Small intestine (tissue), 7 donors: ENCODE measurements around the gene HES1. TPM values are rescaled to one million over a fixed set of nuclear protein-coding genes. Genes with fewer than 3 reads are reported as not detected.
A peak's percentile ranks its signal among the peaks of the same experiment; 100 is the strongest.
"Not testable (repeated sequence)": the region's sequence is repeated elsewhere in the genome, so short reads cannot be mapped to it uniquely, and the experiment has no call there.

Source experiments
- DNase-seq, 2 donors: peaks; one replicate each; pipeline versions ENCODE4 v3.0.0 to v3.0.0-alpha.2; 2013
- FAIRE-seq: peaks from 2 replicates; lab custom pipeline; 2012; peaks lifted over from hg19 to GRCh38; lab: Jason Lieb, UNC
- H3K27ac ChIP-seq, 3 donors: one replicate each; pipeline ENCODE4 v1.5.1; 2013; ENCODE audit warnings: low read length in 2 of 3, mild to moderate bottlenecking in 2 of 3, control low read depth in 1 of 3, inconsistent platforms in 1 of 3, low read depth in 1 of 3, moderate library complexity in 1 of 3
- H3K27me3 ChIP-seq, 3 donors: one replicate each; pipeline ENCODE4 v1.6.1; 2013; ENCODE audit warnings: low read length in 3 of 3, inconsistent platforms in 1 of 3; ENCODE audit not compliant: control insufficient read depth in 3 of 3, insufficient read depth in 3 of 3
- H3K36me3 ChIP-seq, 3 donors: one replicate each; pipeline ENCODE4 v1.6.1; 2013; ENCODE audit warnings: low read length in 3 of 3, inconsistent platforms in 1 of 3, low read depth in 1 of 3, mild to moderate bottlenecking in 1 of 3, moderate library complexity in 1 of 3; ENCODE audit not compliant: control insufficient read depth in 3 of 3, insufficient read depth in 2 of 3
- H3K4me1 ChIP-seq, 3 donors: one replicate each; pipeline ENCODE4 v1.6.1; 2013; ENCODE audit warnings: low read length in 2 of 3, inconsistent platforms in 1 of 3, low read depth in 1 of 3, mild to moderate bottlenecking in 1 of 3, moderate library complexity in 1 of 3; ENCODE audit not compliant: control insufficient read depth in 3 of 3, insufficient read depth in 2 of 3
- H3K4me3 ChIP-seq, 3 donors: one replicate each; pipeline ENCODE4 v1.5.1; 2013; ENCODE audit warnings: low read length in 3 of 3, control low read depth in 1 of 3, inconsistent platforms in 1 of 3, low read depth in 1 of 3, mild to moderate bottlenecking in 1 of 3, moderate library complexity in 1 of 3
- H3K9me3 ChIP-seq, 2 donors: one replicate each; pipeline ENCODE4 v1.6.1; 2013; ENCODE audit warnings: low read depth in 1 of 2, low read length in 1 of 2; ENCODE audit not compliant: control insufficient read depth in 2 of 2, insufficient read depth in 1 of 2
- WGBS, 3 donors: extraction: QIAGEN DNeasy Blood & Tissue Kit; methylation state at CpG; one replicate each; pipeline ENCODE4 v1.1.7; 2013; 5-methylcytosine and 5-hydroxymethylcytosine counted together
- polyA plus RNA-seq, 4 donors: library from polyadenylated mRNA; stranded (reverse) in 3 of 4; unstranded in 1 of 4; fragments of 200-250 nt in 3 of 4; fragments of 120-200 nt in 1 of 4; gene quantifications; one replicate each; pipeline versions ENCODE4 v1.2.1 to v1.2.3, GENCODE V29; 2013
- donor health status: healthy with polysubstance abuse.
- donor health status: control.
- donor health status: control.
- donor health status: Bipolar disorder and iron deficiency.
- donor health status: healthy.

The HES1 gene
- polyA plus RNA-seq, 4 donors = 12.3 to 53.5 (median 27.5) TPM

DNA sequence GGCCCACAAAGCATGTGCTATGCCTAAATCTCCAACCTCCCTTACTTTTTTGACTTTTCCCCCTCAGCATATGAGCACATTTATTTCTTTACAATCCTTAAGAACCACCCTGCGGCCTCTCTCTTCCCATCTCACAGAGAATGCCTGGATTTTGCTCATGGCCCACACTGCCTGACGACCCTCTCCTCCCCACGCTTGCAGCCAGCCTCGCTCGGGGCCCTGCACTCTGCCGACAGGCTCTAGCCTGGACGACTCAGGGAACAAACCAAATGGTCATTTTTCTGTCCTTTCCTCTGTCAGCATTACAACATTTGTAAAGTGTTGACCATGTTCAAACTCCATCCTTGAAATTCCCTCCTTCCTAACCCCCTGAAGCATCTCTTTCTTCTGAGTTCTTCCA lies 11.7 kb downstream of the HES1 start:
- H3K27ac ChIP-seq = no peak overlapping the region
- DNase-seq = no peak
- 94 to 96% (median 94%) methylated on average over 7 of the region's 7 CpGs for WGBS, 3 donors
- H3K36me3 ChIP-seq = no peaks in the 10 kb centered on the region
- no peaks in the 10 kb centered on the region for H3K9me3 ChIP-seq
- no peaks in the 10 kb centered on the region for H3K27me3 ChIP-seq
- H3K4me1 ChIP-seq = peaks cover 0 to 2% (median 0%) of the 10 kb centered on the region in 3 donors
- no peak overlapping the region for H3K4me3 ChIP-seq
- FAIRE-seq = no peak

GRCh38 chr3:194148383-194148782 lies 12.4 kb downstream of the HES1 start:
- H3K27me3 ChIP-seq = no peaks in the 10 kb centered on the region
- no peak overlapping the region for H3K27ac ChIP-seq
- WGBS, 3 donors = 43 to 54% (median 54%) methylated on average over 7 of the region's 7 CpGs
- H3K9me3 ChIP-seq = no peaks in the 10 kb centered on the region
- FAIRE-seq (no peak), DNase-seq (no peak)
- H3K36me3 ChIP-seq = no peaks in the 10 kb centered on the region
- H3K4me3 ChIP-seq = no peak overlapping the region
- no peaks in the 10 kb centered on the region for H3K4me1 ChIP-seq

GRCh38 chr3:194150252-194150934 lies 14.4 kb downstream of the HES1 start:
- Histone ChIP-seq H3K27ac (no peak overlapping the region), H3K36me3 (no peaks in the 10 kb centered on the region), H3K27me3 (no peaks in the 10 kb centered on the region), H3K4me1 (no peaks in the 10 kb centered on the region), H3K4me3 (no peak overlapping the region), H3K9me3 (peaks cover 0 to 12% of the 10 kb centered on the region in 2 donors)
- WGBS, 3 donors = 35 to 67% (median 39%) methylated on average over 8 of the region's 8 CpGs
- no peak for FAIRE-seq
- DNase-seq = peak; percentile 26 to 83

- FAIRE-seq, H3K4me3 ChIP-seq, H3K4me1 ChIP-seq, H3K27me3 ChIP-seq, H3K36me3 ChIP-seq, H3K27ac ChIP-seq, DNase-seq: not testable (repeated sequence)
- 93 to 100% (median 95%) methylated on average over 2 of the region's 2 CpGs for WGBS, 3 donors
- peaks cover 0 to 12% of the 10 kb centered on the region in 2 donors for H3K9me3 ChIP-seq
Measured at GRCh38 chr3:194150935-194151302, 15.0 kb downstream of the HES1 start.

DNA sequence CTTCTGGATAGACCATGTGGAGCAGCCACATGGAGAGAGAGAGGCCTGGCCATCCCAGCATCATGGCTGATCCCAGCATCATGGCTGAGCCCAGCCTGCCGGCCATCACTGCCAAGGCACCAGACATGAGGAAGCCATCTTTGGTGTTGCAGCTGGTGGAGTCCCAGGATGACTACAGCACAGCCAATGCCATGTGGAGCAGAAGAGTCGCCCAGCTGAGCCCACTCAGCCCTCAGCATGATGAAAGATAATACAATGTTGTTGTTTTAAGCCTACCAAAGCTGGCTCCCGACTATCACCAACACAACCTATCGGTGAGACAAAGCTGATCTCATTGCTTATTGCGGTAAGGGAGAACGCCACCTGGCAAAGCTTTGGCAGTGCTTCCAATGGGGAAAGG lies 18.4 kb downstream of the HES1 start:
- H3K4me1 ChIP-seq = peaks cover 0 to 9% (median 1%) of the 10 kb centered on the region in 3 donors
- WGBS, 3 donors = 94 to 97% (median 95%) methylated on average over 6 of the region's 6 CpGs
- DNase-seq (no peak), FAIRE-seq (no peak)
- peaks cover 0 to 12% of the 10 kb centered on the region in 2 donors for H3K9me3 ChIP-seq
- no peak overlapping the region for H3K27ac ChIP-seq
- no peaks in the 10 kb centered on the region for H3K36me3 ChIP-seq
- H3K27me3 ChIP-seq = no peaks in the 10 kb centered on the region
- H3K4me3 ChIP-seq = no peak overlapping the region

- WGBS, 3 donors = 88 to 92% (median 90%) methylated on average over 9 of the region's 9 CpGs
- Histone ChIP-seq H3K36me3 (no peaks in the 10 kb centered on the region), H3K4me1 (peaks cover 0 to 27% (median 7%) of the 10 kb centered on the region in 3 donors), H3K4me3 (no peak overlapping the region), H3K27ac (no peak overlapping the region), H3K27me3 (no peaks in the 10 kb centered on the region), H3K9me3 (peaks cover 0 to 12% of the 10 kb centered on the region in 2 donors)
- FAIRE-seq (no peak), DNase-seq (no peak)
Measured at GRCh38 chr3:194156095-194156494, 20.1 kb downstream of the HES1 start.

DNA sequence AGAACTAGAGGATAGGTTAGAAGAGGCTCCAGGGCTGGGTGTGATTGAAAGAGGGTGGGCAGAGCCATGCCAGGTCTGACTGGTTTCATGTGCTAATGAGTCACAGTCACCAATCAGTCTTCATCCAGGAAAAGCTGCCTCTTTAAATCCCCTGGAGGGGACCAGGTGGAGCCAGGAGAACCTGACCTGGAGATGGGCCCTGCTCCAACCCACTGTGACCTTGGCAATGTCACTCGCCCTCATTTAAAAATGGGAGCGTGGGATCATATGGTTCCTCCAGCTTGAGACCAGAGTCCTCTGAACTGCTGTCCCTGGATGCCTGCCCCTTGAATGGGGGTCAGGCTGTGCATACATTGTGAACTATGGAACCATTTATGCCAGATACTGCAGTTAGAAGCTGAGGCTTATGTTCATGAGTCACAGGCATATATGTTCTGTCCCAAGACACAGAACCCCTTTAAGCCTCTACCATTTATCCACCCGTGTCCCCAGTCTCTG lies 23.0 kb downstream of the HES1 start:
- Histone ChIP-seq H3K4me3 (no peak overlapping the region), H3K27ac (peak overlapping the region in 2 of 3 donors; percentile 1 to 71), H3K9me3 (peaks cover 0 to 11% of the 10 kb centered on the region in 2 donors), H3K36me3 (no peaks in the 10 kb centered on the region), H3K27me3 (no peaks in the 10 kb centered on the region), H3K4me1 (peaks cover 0 to 45% (median 7%) of the 10 kb centered on the region in 3 donors)
- 19 to 59% (median 29%) methylated on average over 3 of the region's 3 CpGs for WGBS, 3 donors
- DNase-seq (peak; percentile 90 to 91), FAIRE-seq (no peak)

DNA sequence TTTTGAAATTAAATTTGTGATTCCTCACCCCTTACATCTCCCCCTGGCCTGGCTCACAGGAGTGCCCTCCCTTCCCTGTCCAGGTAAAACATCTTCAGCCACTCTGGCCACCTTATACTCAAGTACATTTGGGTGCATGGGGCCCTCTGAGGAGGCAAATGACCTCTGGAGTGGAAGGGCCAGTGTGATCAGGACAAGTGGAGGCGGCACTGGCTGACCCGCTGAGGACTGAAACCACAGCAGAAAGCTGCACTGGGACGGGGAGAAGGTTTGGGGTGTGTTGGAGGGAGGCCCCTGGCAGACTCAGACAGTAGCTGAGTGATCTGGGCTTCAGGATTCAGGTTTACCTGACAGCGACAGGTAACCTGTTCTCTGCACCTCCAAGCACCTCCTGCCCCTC lies 24.2 kb downstream of the HES1 start:
- H3K4me1 ChIP-seq = peaks cover 0 to 49% (median 7%) of the 10 kb centered on the region in 3 donors
- no peaks in the 10 kb centered on the region for H3K27me3 ChIP-seq
- no peaks in the 10 kb centered on the region for H3K36me3 ChIP-seq
- FAIRE-seq (no peak), DNase-seq (no peak)
- H3K27ac ChIP-seq = no peak overlapping the region
- no peak overlapping the region for H3K4me3 ChIP-seq
- H3K9me3 ChIP-seq = no peaks in the 10 kb centered on the region
- WGBS, 3 donors = 89 to 92% (median 92%) methylated on average over 3 to 4 of the region's 4 CpGs
